H1 (cell line): Measurements from ENCODE around the gene FCER2. TPM values are rescaled to one million over a fixed set of nuclear protein-coding genes. Genes with fewer than 3 reads are reported as not detected.

ENCODE experiments used
- BACH1 ChIP-seq: IDR thresholded peaks from 2 replicates; pipeline ENCODE4 v1.6.1; 2012; ENCODE audit warnings: low read length, improper control_type of control experiment
- POLR2AphosphoS5 ChIP-seq: IDR thresholded peaks from 2 replicates; pipeline ENCODE4 v1.6.1; 2011; ENCODE audit warnings: low read depth, low read length
- RAD21 ChIP-seq, 2 experiments: IDR thresholded peaks in 1 of 2; conservative IDR thresholded peaks in 1 of 2; 2 replicates each; pipeline ENCODE4 v1.6.1; 2011; ENCODE audit warnings: low read depth in 2 of 2, low read length in 2 of 2, improper control_type of control experiment in 1 of 2, inconsistent platforms in 1 of 2, mild to moderate bottlenecking in 1 of 2, moderate library complexity in 1 of 2
- RNF2 ChIP-seq: fragments of 200-900, 300-1000 bp; sonication (generic); IDR thresholded peaks from 2 replicates; pipeline ENCODE4 v1.7.1; 2016; ENCODE audit warnings: borderline replicate concordance, low read depth, mild to moderate bottlenecking, antibody characterized with exemption, low read length; ENCODE audit not compliant: poor library complexity, severe bottlenecking; ENCODE audit errors: missing control alignments
- RXRA ChIP-seq: IDR thresholded peaks from 2 replicates; pipeline ENCODE4 v1.6.1; 2011; ENCODE audit warnings: low read depth, mild to moderate bottlenecking, low read length, moderate library complexity; ENCODE audit not compliant: insufficient read depth
- SIX5 ChIP-seq: IDR thresholded peaks from 2 replicates; pipeline ENCODE4 v1.6.1; 2011; ENCODE audit warnings: mild to moderate bottlenecking, low read depth, low read length
- ZNF274 ChIP-seq: IDR thresholded peaks from 2 replicates; pipeline ENCODE4 v1.7.0; 2012; ENCODE audit warnings: low read length, borderline replicate concordance; ENCODE audit errors: extremely low read depth
- polyA plus RNA-seq, 7 experiments: library from polyadenylated mRNA; depleted of rRNA in 3 of 7; stranded (reverse) in 5 of 7; unstranded in 2 of 7; fragments of >200 nt in 5 of 7; fragments of 200-250 nt in 2 of 7; gene quantifications; 1 replicate in 5 of 7; 2 replicates in 1 of 7; 4 replicates in 1 of 7; pipeline versions ENCODE4 v1.2.1 to v1.2.3, GENCODE V29; 2011 to 2013; ENCODE audit warnings: missing spikeins in 2 of 7, mixed read lengths in 2 of 7
- total RNA-seq: library from RNA; stranded (reverse); fragmentation: NEBNext Ultra II Directional; extraction: Animal tissue kit (Norgen Biotek cat#: 25700); gene quantifications from 2 replicates; pipeline ENCODE4 v1.2.1, GENCODE V29; 2021

Gene FCER2
- total and polyA plus RNA-seq, 2 of the 8 experiments (the other 6 are each of a cell fraction or from before 2014, with no cell fraction given) = 0.67 TPM; not detected in 1

DNA sequence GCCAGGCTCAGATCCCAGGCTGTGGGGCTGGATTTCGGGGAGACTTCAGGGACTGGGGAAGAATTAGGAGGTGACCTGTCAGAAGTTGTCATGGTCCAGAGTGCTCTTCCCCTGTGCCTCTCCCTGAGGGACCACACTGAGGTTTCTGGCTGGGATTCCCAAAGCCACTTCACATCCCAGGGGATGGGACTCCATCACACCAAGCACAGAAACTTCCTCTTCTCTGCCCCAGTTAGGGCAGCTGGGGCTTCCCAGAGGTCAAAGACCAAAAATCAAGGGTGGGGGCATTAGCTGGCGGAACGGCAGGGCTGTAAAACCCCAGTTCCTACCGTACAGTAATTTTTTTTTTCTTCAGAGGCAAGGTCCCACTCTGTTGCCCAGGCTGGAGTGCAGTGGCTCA, 7.4 kb downstream of the FCER2 start (continued):
- no peak for TF ChIP-seq RAD21 (IDR thresholded peaks at IDR 0.05 in 1 of 2, conservative IDR thresholded peaks at IDR 0.05 in 1 of 2; ENCODE audit: low read depth in 2 of 2, low read length in 2 of 2)
- TF ChIP-seq RNF2 = no peak
- no peak for TF ChIP-seq POLR2AphosphoS5
- no peak for TF ChIP-seq RXRA
- no peak for TF ChIP-seq ZNF274
- no peak for TF ChIP-seq BACH1
- TF ChIP-seq SIX5 = no peak
